Measurements from ENCODE around the gene CCDC127. TPM values are rescaled to one million over a fixed set of nuclear protein-coding genes. Genes with fewer than 3 reads are reported as not detected.

CCDC127 gene
- total and polyA plus RNA-seq, 4 donors, result 1.1 to 2.6 (median 2.1) TPM

DNA sequence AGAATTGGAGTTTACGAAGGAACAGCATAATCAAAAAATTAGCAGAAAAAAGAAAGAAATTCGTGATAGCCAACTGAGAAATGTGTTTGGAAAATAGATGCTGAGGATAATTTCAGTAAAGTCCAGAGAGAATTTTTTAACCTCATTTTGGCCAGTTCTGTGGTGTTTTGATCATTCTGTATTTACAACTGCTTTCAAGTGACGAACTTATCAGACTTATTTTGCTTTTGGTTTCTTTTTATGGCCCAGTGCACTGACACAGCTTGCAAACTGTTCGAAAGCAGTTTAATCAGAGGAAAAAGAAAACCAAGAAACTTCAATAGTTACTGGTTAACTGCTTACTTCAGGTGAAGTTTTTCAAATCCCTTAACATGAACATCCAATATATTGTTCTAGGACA lies 2.0 kb upstream of the CCDC127 start:
- TF ChIP-seq TAF1 (conservative IDR thresholded peaks at IDR 0.05), result no peak
- TF ChIP-seq, protein P1, sequence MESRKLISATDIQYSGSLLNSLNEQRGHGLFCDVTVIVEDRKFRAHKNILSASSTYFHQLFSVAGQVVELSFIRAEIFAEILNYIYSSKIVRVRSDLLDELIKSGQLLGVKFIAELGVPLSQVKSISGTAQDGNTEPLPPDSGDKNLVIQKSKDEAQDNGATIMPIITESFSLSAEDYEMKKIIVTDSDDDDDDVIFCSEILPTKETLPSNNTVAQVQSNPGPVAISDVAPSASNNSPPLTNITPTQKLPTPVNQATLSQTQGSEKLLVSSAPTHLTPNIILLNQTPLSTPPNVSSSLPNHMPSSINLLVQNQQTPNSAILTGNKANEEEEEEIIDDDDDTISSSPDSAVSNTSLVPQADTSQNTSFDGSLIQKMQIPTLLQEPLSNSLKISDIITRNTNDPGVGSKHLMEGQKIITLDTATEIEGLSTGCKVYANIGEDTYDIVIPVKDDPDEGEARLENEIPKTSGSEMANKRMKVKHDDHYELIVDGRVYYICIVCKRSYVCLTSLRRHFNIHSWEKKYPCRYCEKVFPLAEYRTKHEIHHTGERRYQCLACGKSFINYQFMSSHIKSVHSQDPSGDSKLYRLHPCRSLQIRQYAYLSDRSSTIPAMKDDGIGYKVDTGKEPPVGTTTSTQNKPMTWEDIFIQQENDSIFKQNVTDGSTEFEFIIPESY (IDR thresholded peaks at IDR 0.05), result no peak
- no peak for TF ChIP-seq REST (IDR thresholded peaks at IDR 0.05)
- TF ChIP-seq SP1 (IDR thresholded peaks at IDR 0.05), result no peak
- no peak for TF ChIP-seq EGR1 (IDR thresholded peaks at IDR 0.05; ENCODE audit: low read depth in 2 of 2)
- TF ChIP-seq YY1 (IDR thresholded peaks at IDR 0.05), result no peak
- no peak for TF ChIP-seq JUND (IDR thresholded peaks at IDR 0.05)
- TF ChIP-seq, protein P2, sequence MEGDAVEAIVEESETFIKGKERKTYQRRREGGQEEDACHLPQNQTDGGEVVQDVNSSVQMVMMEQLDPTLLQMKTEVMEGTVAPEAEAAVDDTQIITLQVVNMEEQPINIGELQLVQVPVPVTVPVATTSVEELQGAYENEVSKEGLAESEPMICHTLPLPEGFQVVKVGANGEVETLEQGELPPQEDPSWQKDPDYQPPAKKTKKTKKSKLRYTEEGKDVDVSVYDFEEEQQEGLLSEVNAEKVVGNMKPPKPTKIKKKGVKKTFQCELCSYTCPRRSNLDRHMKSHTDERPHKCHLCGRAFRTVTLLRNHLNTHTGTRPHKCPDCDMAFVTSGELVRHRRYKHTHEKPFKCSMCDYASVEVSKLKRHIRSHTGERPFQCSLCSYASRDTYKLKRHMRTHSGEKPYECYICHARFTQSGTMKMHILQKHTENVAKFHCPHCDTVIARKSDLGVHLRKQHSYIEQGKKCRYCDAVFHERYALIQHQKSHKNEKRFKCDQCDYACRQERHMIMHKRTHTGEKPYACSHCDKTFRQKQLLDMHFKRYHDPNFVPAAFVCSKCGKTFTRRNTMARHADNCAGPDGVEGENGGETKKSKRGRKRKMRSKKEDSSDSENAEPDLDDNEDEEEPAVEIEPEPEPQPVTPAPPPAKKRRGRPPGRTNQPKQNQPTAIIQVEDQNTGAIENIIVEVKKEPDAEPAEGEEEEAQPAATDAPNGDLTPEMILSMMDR (IDR thresholded peaks at IDR 0.05; ENCODE audit: low read depth, low read length, missing input control), result no peak
- no peak for TF ChIP-seq RXRA (IDR thresholded peaks at IDR 0.05)
- no peak for TF ChIP-seq HNF4G (IDR thresholded peaks at IDR 0.05)
- no peak for TF ChIP-seq GABPA (IDR thresholded peaks at IDR 0.05 in 1 of 2, conservative IDR thresholded peaks at IDR 0.05 in 1 of 2)
- TF ChIP-seq HNF4A (conservative IDR thresholded peaks at IDR 0.05), result no peak
- Histone ChIP-seq H3K36me3 (ENCODE audit: control insufficient read depth in 4 of 4, insufficient read depth in 3 of 4, low read depth in 1 of 4, low read length in 3 of 4) (peaks cover 2 to 11% (median 5%) of the 10 kb centered on the region in 4 donors), H3K27ac (ENCODE audit: low read depth in 1 of 2, low read length in 2 of 2) (peak overlapping the region; percentile 86 to 95), H3K9ac (ENCODE audit: low read depth in 1 of 2, low read length in 2 of 2) (peak overlapping the region; percentile 81 to 97), H3K27me3 (ENCODE audit: control insufficient read depth in 4 of 4, insufficient read depth in 4 of 4, low read length in 3 of 4) (no peaks in the 10 kb centered on the region), H3K4me3 (ENCODE audit: low read depth in 1 of 3, low read length in 3 of 3) (peak overlapping the region; percentile 67 to 99 (median 92)), H3K9me3 (ENCODE audit: control insufficient read depth in 4 of 4, low read length in 3 of 4) (no peaks in the 10 kb centered on the region), H3K4me1 (ENCODE audit: control insufficient read depth in 4 of 4, insufficient read depth in 4 of 4, low read length in 3 of 4) (peaks cover 0 to 29% (median 14%) of the 10 kb centered on the region in 4 donors)
- DNase-seq (ENCODE audit: low spot score), result no peak
- WGBS, result 6% methylated on average over 4 of the region's 4 CpGs

DNA sequence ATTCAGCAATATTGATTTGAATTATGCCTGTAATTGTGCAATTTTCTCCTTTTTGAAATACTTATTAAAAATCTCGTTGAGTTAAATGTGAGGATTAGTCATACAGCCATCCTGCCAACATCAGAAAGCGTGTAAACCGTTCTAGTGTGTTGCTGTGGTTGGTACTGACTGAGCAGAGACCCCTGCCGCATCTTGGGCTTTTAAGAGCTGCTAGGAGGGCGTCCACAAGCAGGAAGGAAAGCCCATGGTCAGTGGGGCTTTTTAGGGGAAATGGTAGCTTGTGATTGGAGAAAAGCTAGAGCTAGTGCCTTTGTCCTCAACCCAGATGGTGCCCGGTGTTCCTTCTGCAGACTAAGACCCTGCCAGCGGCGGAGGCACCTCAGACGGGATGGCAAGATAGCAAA lies 1.5 kb upstream of the CCDC127 start:
- 3% methylated on average over 9 of the region's 9 CpGs for WGBS

More for the DNA sequence above, 1.5 kb upstream of the CCDC127 start:
- H3K27me3 ChIP-seq (ENCODE audit: control insufficient read depth in 4 of 4, insufficient read depth in 4 of 4, low read length in 3 of 4), result no peaks in the 10 kb centered on the region
- no peak for DNase-seq (ENCODE audit: low spot score)
- H3K9ac ChIP-seq (ENCODE audit: low read depth in 1 of 2, low read length in 2 of 2), result peak overlapping the region; percentile 81 to 97
- H3K4me1 ChIP-seq (ENCODE audit: control insufficient read depth in 4 of 4, insufficient read depth in 4 of 4, low read length in 3 of 4), result peaks cover 1 to 29% (median 14%) of the 10 kb centered on the region in 4 donors
- H3K4me3 ChIP-seq (ENCODE audit: low read depth in 1 of 3, low read length in 3 of 3), result peak overlapping the region; percentile 67 to 99 (median 92)
- TF ChIP-seq, protein P3, sequence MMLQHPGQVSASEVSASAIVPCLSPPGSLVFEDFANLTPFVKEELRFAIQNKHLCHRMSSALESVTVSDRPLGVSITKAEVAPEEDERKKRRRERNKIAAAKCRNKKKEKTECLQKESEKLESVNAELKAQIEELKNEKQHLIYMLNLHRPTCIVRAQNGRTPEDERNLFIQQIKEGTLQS (IDR thresholded peaks at IDR 0.05), result no peak
- no peak for TF ChIP-seq NR2F2 (IDR thresholded peaks at IDR 0.05)
- TF ChIP-seq FOXA1 (IDR thresholded peaks at IDR 0.05), result no peak
- TF ChIP-seq FOXA2 (IDR thresholded peaks at IDR 0.05), result no peak
- no peak for TF ChIP-seq RAD21 (IDR thresholded peaks at IDR 0.05)
- TF ChIP-seq, protein P1 (IDR thresholded peaks at IDR 0.05), result no peak
- no peak for TF ChIP-seq GABPA (IDR thresholded peaks at IDR 0.05 in 1 of 2, conservative IDR thresholded peaks at IDR 0.05 in 1 of 2)
- no peak for TF ChIP-seq TAF1 (conservative IDR thresholded peaks at IDR 0.05)
- TF ChIP-seq YY1 (IDR thresholded peaks at IDR 0.05), result no peak
- TF ChIP-seq REST (IDR thresholded peaks at IDR 0.05), result no peak
- no peak for TF ChIP-seq JUND (IDR thresholded peaks at IDR 0.05)
- no peak for TF ChIP-seq HNF4A (conservative IDR thresholded peaks at IDR 0.05)
- TF ChIP-seq HNF4G (IDR thresholded peaks at IDR 0.05), result no peak
- no peak for TF ChIP-seq EGR1 (IDR thresholded peaks at IDR 0.05; ENCODE audit: low read depth in 2 of 2)
- peaks cover 0 to 8% (median 2%) of the 10 kb centered on the region in 4 donors for H3K36me3 ChIP-seq (ENCODE audit: control insufficient read depth in 4 of 4, insufficient read depth in 3 of 4, low read depth in 1 of 4, low read length in 3 of 4)
- no peaks in the 10 kb centered on the region for H3K9me3 ChIP-seq (ENCODE audit: control insufficient read depth in 4 of 4, low read length in 3 of 4)
- H3K27ac ChIP-seq (ENCODE audit: low read depth in 1 of 2, low read length in 2 of 2), result peak overlapping the region; percentile 86 to 95
